ENCODE data around the gene C17orf75.

Gene C17orf75

DNA sequence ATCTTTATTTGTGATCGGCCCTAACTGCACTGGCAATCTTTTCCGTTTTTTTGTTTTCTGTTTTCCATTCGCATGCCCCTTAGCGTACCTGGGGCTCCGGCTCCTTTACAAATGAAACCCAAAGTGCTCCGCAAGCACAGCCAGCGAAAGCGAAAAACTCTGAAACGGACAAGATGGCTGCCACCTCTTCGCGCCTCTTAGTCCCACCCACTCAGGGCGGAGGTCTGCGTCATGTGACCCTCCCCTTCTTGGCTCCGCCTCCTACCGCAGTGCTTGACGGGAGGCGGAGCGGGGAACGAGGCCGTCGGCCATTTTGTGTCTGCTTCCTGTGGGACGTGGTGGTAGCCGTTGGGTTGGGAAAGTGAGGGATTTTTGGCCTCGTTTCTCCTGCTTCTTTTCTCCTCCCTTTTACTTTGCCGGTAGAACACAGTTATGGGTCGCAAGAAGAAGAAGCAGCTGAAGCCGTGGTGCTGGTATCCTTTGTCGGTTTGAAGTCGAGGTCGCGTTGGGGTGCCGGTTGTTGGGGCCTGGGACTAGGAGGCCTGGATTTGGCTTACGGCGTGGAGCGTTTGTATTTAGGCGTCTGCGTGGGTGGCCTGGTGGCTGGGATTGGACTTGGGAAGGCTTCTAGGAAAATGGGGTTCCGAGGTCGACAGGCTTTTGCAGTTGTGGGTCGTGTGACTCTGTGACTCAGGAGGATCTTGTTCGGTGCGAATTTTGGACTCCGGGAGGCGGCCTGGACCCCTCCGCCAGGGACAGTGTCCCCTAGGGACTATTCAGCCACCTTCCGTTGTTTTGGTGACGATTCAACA, 8.1 kb upstream of the C17orf75 start, which contains the start of gene ZNF207:
Gene ZNF207, plus strand, starts transcription at position 304 of the 812 bp plus-strand sequence. Its CDS starts 129 bp downstream, at position 433.
- no peak for TF ChIP-seq EZH2phosphoT487 (IDR thresholded peaks at IDR 0.05; ENCODE audit: low read depth)
- TF ChIP-seq, protein P1, sequence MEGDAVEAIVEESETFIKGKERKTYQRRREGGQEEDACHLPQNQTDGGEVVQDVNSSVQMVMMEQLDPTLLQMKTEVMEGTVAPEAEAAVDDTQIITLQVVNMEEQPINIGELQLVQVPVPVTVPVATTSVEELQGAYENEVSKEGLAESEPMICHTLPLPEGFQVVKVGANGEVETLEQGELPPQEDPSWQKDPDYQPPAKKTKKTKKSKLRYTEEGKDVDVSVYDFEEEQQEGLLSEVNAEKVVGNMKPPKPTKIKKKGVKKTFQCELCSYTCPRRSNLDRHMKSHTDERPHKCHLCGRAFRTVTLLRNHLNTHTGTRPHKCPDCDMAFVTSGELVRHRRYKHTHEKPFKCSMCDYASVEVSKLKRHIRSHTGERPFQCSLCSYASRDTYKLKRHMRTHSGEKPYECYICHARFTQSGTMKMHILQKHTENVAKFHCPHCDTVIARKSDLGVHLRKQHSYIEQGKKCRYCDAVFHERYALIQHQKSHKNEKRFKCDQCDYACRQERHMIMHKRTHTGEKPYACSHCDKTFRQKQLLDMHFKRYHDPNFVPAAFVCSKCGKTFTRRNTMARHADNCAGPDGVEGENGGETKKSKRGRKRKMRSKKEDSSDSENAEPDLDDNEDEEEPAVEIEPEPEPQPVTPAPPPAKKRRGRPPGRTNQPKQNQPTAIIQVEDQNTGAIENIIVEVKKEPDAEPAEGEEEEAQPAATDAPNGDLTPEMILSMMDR (IDR thresholded peaks at IDR 0.05; ENCODE audit: low read depth, low read length), result no peak
- Histone ChIP-seq H3K9me3 (ENCODE audit: insufficient read depth, low read length) (no peaks in the 10 kb centered on the region), H3K36me3 (replicated peaks; ENCODE audit: low read depth, low read length) (peaks cover 34% of the 10 kb centered on the region), H3K27ac (ENCODE audit: low read length) (peak within 1 kb of the TSS; percentile 86), H4K20me1 (ENCODE audit: insufficient read depth, low read length) (peaks cover 41% of the 10 kb centered on the region), H2AFZ (ENCODE audit: low read depth, low read length) (peak within 1 kb of the TSS; percentile 50; the same call in 1 of the 2 replicates), H3K79me2 (ENCODE audit: low read length) (peaks cover 60% of the 10 kb centered on the region), H3K4me1 (ENCODE audit: low read length) (peaks cover 12% of the 10 kb centered on the region), H3K27me3 (ENCODE audit: low read depth, low read length) (no peaks in the 10 kb centered on the region), H3K4me2 (ENCODE audit: low read length) (peak within 1 kb of the TSS; percentile 67), H3K4me3 (ENCODE audit: low read length) (peak within 1 kb of the TSS; percentile 92), H3K9ac (ENCODE audit: low read length) (peak within 1 kb of the TSS; percentile 94)

DNA sequence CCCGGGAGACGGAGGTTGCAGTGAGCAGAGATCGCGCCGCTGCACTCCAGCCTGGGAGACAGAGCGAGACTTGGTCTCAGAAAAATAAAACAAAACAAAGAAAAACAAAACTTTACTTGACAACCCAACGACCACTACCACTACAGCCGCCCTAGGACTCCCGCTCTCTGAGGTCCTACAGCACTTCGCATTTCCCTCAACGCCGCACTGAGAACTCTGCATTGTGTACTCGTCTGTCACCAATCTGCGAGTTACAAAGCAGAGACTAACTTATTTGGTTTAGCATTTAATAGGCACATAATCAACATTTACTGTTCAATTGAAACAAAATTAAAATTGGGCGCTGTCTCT, 7.5 kb upstream of the C17orf75 start:
- H3K27me3 ChIP-seq (ENCODE audit: low read depth, low read length), result no peaks in the 10 kb centered on the region
- H3K4me1 ChIP-seq (ENCODE audit: low read length), result peaks cover 12% of the 10 kb centered on the region
- peak overlapping the region; percentile 67 for H3K4me2 ChIP-seq (ENCODE audit: low read length)
- peaks cover 54% of the 10 kb centered on the region for H3K79me2 ChIP-seq (ENCODE audit: low read length)
- peak overlapping the region; percentile 86 for H3K27ac ChIP-seq (ENCODE audit: low read length)
- peaks cover 35% of the 10 kb centered on the region for H4K20me1 ChIP-seq (ENCODE audit: insufficient read depth, low read length)
- peaks cover 29% of the 10 kb centered on the region for H3K36me3 ChIP-seq (replicated peaks; ENCODE audit: low read depth, low read length)
- TF ChIP-seq, protein P1 (IDR thresholded peaks at IDR 0.05; ENCODE audit: low read depth, low read length), result no peak
- no peak for TF ChIP-seq EZH2phosphoT487 (IDR thresholded peaks at IDR 0.05; ENCODE audit: low read depth)
- H2AFZ ChIP-seq (ENCODE audit: low read depth, low read length), result peak overlapping the region; percentile 50; the same call in 1 of the 2 replicates
- peak overlapping the region; percentile 94 for H3K9ac ChIP-seq (ENCODE audit: low read length)
- peak overlapping the region; percentile 92 for H3K4me3 ChIP-seq (ENCODE audit: low read length)
- no peaks in the 10 kb centered on the region for H3K9me3 ChIP-seq (ENCODE audit: insufficient read depth, low read length)

DNA sequence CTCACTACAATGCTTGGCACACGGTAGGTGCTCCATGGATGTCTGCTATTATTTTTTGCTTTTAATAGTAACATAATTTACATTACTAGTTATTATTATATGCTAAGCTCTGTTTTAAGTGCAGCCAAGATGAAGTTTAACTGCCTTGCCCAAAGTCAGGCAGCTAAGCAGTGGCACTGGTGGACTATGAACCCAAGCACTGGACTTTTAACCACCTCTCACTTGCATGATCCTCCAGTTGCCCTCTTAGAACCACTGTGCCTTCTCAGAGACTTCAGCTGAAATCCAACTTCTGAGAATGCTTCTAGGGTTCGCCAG, 6.5 kb upstream of the C17orf75 start:
- H4K20me1 ChIP-seq (ENCODE audit: insufficient read depth, low read length), result peaks cover 27% of the 10 kb centered on the region
- no peak for TF ChIP-seq EZH2phosphoT487 (IDR thresholded peaks at IDR 0.05; ENCODE audit: low read depth)
- TF ChIP-seq, protein P1 (IDR thresholded peaks at IDR 0.05; ENCODE audit: low read depth, low read length), result no peak

DNA sequence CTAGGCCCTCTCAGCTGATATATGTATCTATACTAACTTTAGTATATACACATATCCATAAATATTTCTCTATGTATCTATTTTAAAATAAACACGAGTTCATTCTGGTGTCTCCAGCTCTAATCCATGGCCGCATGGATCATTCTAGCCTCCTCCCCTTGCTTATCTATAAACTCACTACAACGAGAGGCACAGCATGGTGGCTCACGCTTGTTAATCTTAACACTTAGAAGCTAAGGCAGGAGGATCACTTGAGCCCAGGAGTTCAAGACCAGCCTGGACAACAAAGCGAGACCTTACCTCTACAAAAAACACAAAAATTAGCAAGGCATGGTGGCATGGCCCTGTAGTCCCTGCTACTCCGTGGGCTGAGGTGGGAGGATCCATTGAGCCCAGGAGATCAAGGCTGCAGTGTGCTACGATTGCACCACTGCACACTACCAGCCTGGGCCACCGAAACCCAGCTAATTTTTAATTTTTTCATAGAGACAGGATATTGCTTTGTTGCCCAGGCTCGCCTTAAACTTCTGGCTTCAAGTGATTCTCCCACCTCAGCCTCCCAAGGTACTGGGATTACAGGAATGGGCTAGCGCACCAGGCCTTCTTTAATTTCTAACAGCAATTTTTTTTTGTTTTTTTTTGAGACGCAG, 4.1 kb upstream of the C17orf75 start:
- Histone ChIP-seq H3K27me3 (ENCODE audit: low read depth, low read length) (no peaks in the 10 kb centered on the region), H3K36me3 (replicated peaks; ENCODE audit: low read depth, low read length) (peaks cover 2% of the 10 kb centered on the region), H3K9me3 (ENCODE audit: insufficient read depth, low read length) (no peaks in the 10 kb centered on the region), H3K79me2 (ENCODE audit: low read length) (peaks cover 25% of the 10 kb centered on the region), H3K4me3 (ENCODE audit: low read length) (no peak overlapping the region), H3K4me1 (ENCODE audit: low read length) (peaks cover 11% of the 10 kb centered on the region; the same call in 1 of the 2 replicates), H2AFZ (ENCODE audit: low read depth, low read length) (no peak overlapping the region), H3K4me2 (ENCODE audit: low read length) (no peak overlapping the region), H4K20me1 (ENCODE audit: insufficient read depth, low read length) (peaks cover 3% of the 10 kb centered on the region), H3K9ac (ENCODE audit: low read length) (no peak overlapping the region), H3K27ac (ENCODE audit: low read length) (no peak overlapping the region)
- TF ChIP-seq, protein P1 (IDR thresholded peaks at IDR 0.05; ENCODE audit: low read depth, low read length), result no peak
- TF ChIP-seq EZH2phosphoT487 (IDR thresholded peaks at IDR 0.05; ENCODE audit: low read depth), result no peak

More for the DNA sequence above, 6.5 kb upstream of the C17orf75 start:
- H3K9me3 ChIP-seq (ENCODE audit: insufficient read depth, low read length), result no peaks in the 10 kb centered on the region
- H3K4me2 ChIP-seq (ENCODE audit: low read length), result no peak overlapping the region
- H3K4me1 ChIP-seq (ENCODE audit: low read length), result peaks cover 12% of the 10 kb centered on the region
- no peak overlapping the region for H2AFZ ChIP-seq (ENCODE audit: low read depth, low read length)
- peaks cover 44% of the 10 kb centered on the region for H3K79me2 ChIP-seq (ENCODE audit: low read length)
- H3K9ac ChIP-seq (ENCODE audit: low read length), result no peak overlapping the region
- peaks cover 21% of the 10 kb centered on the region for H3K36me3 ChIP-seq (replicated peaks; ENCODE audit: low read depth, low read length)
- no peak overlapping the region for H3K4me3 ChIP-seq (ENCODE audit: low read length)
- H3K27me3 ChIP-seq (ENCODE audit: low read depth, low read length), result no peaks in the 10 kb centered on the region
- H3K27ac ChIP-seq (ENCODE audit: low read length), result no peak overlapping the region

Data from OCI-LY3 (cell line).